IMR-90 (cell line): ENCODE measurements around the gene MIOX. TPM values are rescaled to one million over a fixed set of nuclear protein-coding genes. Genes with fewer than 3 reads are reported as not detected.
"Not testable (repeated sequence)": the region's sequence is repeated elsewhere in the genome, so short reads cannot be mapped to it uniquely, and the experiment has no call there.

Source experiments
- ATAC-seq: fragments of 200-7000 bp; cut with Tn5 transposase; 2 replicates; pipeline ENCODE4 v1.9.1; 2020; ENCODE audit warnings: low read depth, mild to moderate bottlenecking, moderate library complexity
- BruUV-seq: library from RNA; stranded (reverse); fragments of 400-500 nt; replicated peaks from 2 replicates; lab custom pipeline; 2021; lab: Mats Ljungman, UMichigan
- CTCF ChIA-PET: fragments of 300-600 bp; formaldehyde crosslinking; extraction: SDS; loops from one replicate; lab custom pipeline; 2021; ENCODE audit warnings: antibody characterized with exemption; lab: Yijun Ruan, JAX
- POLR2A ChIA-PET: fragments of 300-600 bp; sonication (Branson Sonifier 250); formaldehyde crosslinking; loops from one replicate; lab custom pipeline; 2022; ENCODE audit warnings: antibody characterized with exemption; ENCODE audit not compliant: unreplicated experiment; lab: Charles Lee
- DNase-seq: peaks from one replicate; pipeline ENCODE4 v3.0.0; 2013
- H2AFZ ChIP-seq: replicated peaks from 2 replicates; pipeline ENCODE3; 2013; ENCODE audit warnings: low read length, mild to moderate bottlenecking; ENCODE audit not compliant: poor library complexity
- H2AK5ac ChIP-seq: 2 replicates; pipeline ENCODE4 v1.6.1; 2013; ENCODE audit warnings: low read depth, low read length, inconsistent platforms
- H2AK9ac ChIP-seq: replicated peaks from 2 replicates; pipeline ENCODE3; 2013; ENCODE audit warnings: mild to moderate bottlenecking, low read depth, low read length, moderate library complexity; ENCODE audit not compliant: poor library complexity
- H2BK120ac ChIP-seq: 2 replicates; pipeline ENCODE4 v1.6.1; 2013; ENCODE audit warnings: low read depth, low read length, inconsistent platforms
- H2BK15ac ChIP-seq: 3 replicates; pipeline ENCODE4 v1.6.1; 2013; ENCODE audit warnings: low read depth, low read length, inconsistent platforms
- H2BK20ac ChIP-seq: 2 replicates; pipeline ENCODE4 v1.6.1; 2013; ENCODE audit warnings: low read depth, mild to moderate bottlenecking, inconsistent platforms, low read length, moderate library complexity
- H2BK5ac ChIP-seq: 2 replicates; pipeline ENCODE4 v1.6.1; 2013; ENCODE audit warnings: mild to moderate bottlenecking, low read depth, low read length, inconsistent platforms; ENCODE audit not compliant: poor library complexity, severe bottlenecking
- H3K14ac ChIP-seq: replicated peaks from 2 replicates; pipeline ENCODE4 v1.6.1; 2013; ENCODE audit warnings: low read depth, low read length, inconsistent platforms
- H3K18ac ChIP-seq: 2 replicates; pipeline ENCODE4 v1.6.1; 2013; ENCODE audit warnings: low read depth, low read length, control low read depth
- H3K23ac ChIP-seq: 2 replicates; pipeline ENCODE4 v1.6.1; 2013; ENCODE audit warnings: low read depth, low read length, inconsistent platforms
- H3K27ac ChIP-seq: 2 replicates; pipeline ENCODE4 v1.5.1; 2013; ENCODE audit warnings: mild to moderate bottlenecking, control low read depth, low read length; ENCODE audit not compliant: insufficient read depth
- H3K27me3 ChIP-seq: 2 replicates; pipeline ENCODE4 v1.6.1; 2013; ENCODE audit warnings: low read length; ENCODE audit not compliant: control insufficient read depth, insufficient read depth
- H3K36me3 ChIP-seq: 2 replicates; pipeline ENCODE4 v1.6.1; 2013; ENCODE audit warnings: low read length, mixed read lengths; ENCODE audit not compliant: control insufficient read depth, insufficient read depth
- H3K4ac ChIP-seq: 2 replicates; pipeline ENCODE4 v1.6.1; 2013; ENCODE audit warnings: low read depth, low read length, inconsistent platforms
- H3K4me1 ChIP-seq: 2 replicates; pipeline ENCODE4 v1.6.1; 2013; ENCODE audit warnings: low read length, mixed read lengths; ENCODE audit not compliant: control insufficient read depth, insufficient read depth
- H3K4me2 ChIP-seq: 2 replicates; pipeline ENCODE4 v1.6.1; 2013; ENCODE audit warnings: low read depth, mild to moderate bottlenecking, control low read depth, low read length, moderate library complexity
- H3K4me3 ChIP-seq: 2 replicates; pipeline ENCODE4 v1.5.1; 2013; ENCODE audit warnings: low read depth, mild to moderate bottlenecking, control low read depth, low read length, moderate library complexity; ENCODE audit not compliant: insufficient read depth
- H3K56ac ChIP-seq: 2 replicates; pipeline ENCODE4 v1.6.1; 2013; ENCODE audit warnings: low read length, inconsistent platforms; ENCODE audit not compliant: insufficient read depth; ENCODE audit errors: extremely low read depth
- H3K79me1 ChIP-seq, 2 experiments: 2 replicates each; pipeline ENCODE4 v1.6.1; 2013; ENCODE audit warnings: low read length in 2 of 2, inconsistent platforms in 1 of 2, low read depth in 1 of 2
- H3K9ac ChIP-seq: 2 replicates; pipeline ENCODE4 v1.6.1; 2013; ENCODE audit warnings: low read depth, low read length, control low read depth
- H3K9me1 ChIP-seq: 2 replicates; pipeline ENCODE4 v1.6.1; 2013; ENCODE audit warnings: low read length, inconsistent platforms; ENCODE audit not compliant: insufficient read depth
- H3K9me3 ChIP-seq: 2 replicates; pipeline ENCODE4 v1.6.1; 2013; ENCODE audit warnings: low read length; ENCODE audit not compliant: control insufficient read depth, insufficient read depth
- H4K20me1 ChIP-seq: 2 replicates; pipeline ENCODE4 v1.6.1; 2013; ENCODE audit warnings: low read length, inconsistent platforms; ENCODE audit not compliant: insufficient read depth
- H4K5ac ChIP-seq: 2 replicates; pipeline ENCODE4 v1.6.1; 2013; ENCODE audit warnings: mild to moderate bottlenecking, low read depth, low read length, control low read depth
- H4K8ac ChIP-seq, 2 experiments: 2 replicates each; pipeline ENCODE4 v1.6.1; 2013; ENCODE audit warnings: low read depth in 2 of 2, low read length in 2 of 2, control low read depth in 1 of 2, inconsistent platforms in 1 of 2
- H4K91ac ChIP-seq: 2 replicates; pipeline ENCODE4 v1.6.1; 2013; ENCODE audit warnings: low read depth, low read length, inconsistent platforms; ENCODE audit not compliant: insufficient read depth
- BHLHE40 ChIP-seq: fragments of 150-350 bp; IDR thresholded peaks from 2 replicates; pipeline ENCODE4 v1.6.1; 2016; ENCODE audit warnings: mild to moderate bottlenecking, low read depth, low read length
- NFE2L2 ChIP-seq: fragments of 150-350 bp; IDR thresholded peaks from 2 replicates; pipeline ENCODE4 v1.6.1; 2016; ENCODE audit warnings: low read depth, mild to moderate bottlenecking, low read length
- WGBS, 2 experiments: methylation state at CpG; one replicate each; pipeline versions ENCODE4 v1.1.5 to v1.1.7; 2013; ENCODE audit warnings: missing lambda C conversion rate in 2 of 2; ENCODE audit not compliant: insufficient read length in 1 of 2; ENCODE audit errors: extremely low coverage in 2 of 2; 5-methylcytosine and 5-hydroxymethylcytosine counted together
- dilution Hi-C: fragments of 300-500 bp; cut with HindIII; formaldehyde crosslinking; loops from one replicate; pipeline ENCODE4 v1.14.3; 2018; ENCODE audit warnings: low sequenced_read_pairs; ENCODE audit not compliant: unreplicated experiment
- in situ Hi-C: fragments of 300-500 bp; cut with MboI; formaldehyde crosslinking; loops from 3 replicates; pipeline ENCODE4 v1.14.3; 2019; ENCODE audit warnings: low sequenced_read_pairs, inconsistent platforms, mixed read lengths
- intact Hi-C: fragments of 100-400 bp; cut with micrococcal nuclease; formaldehyde crosslinking; loops from 2 replicates; pipeline ENCODE4 v1.10.0; 2022
- polyA plus RNA-seq, 3 experiments: library from polyadenylated mRNA; depleted of rRNA; stranded (reverse); fragments of >200 nt; gene quantifications; 2 replicates each; pipeline ENCODE4 v1.2.3, GENCODE V29; 2012; ENCODE audit warnings: low replicate concordance in 1 of 3
- total RNA-seq: library from RNA; depleted of rRNA; stranded (reverse); fragments of >200 nt; gene quantifications from 2 replicates; pipeline ENCODE4 v1.2.3, GENCODE V29; 2012

Gene MIOX
- total and polyA plus RNA-seq, 2 of the 4 experiments (the other 2 are of a cell fraction) = not detected

GRCh38 chr22:50532824-50533796 is 46.5 kb downstream of the MIOX start (continued):
- TF ChIP-seq BHLHE40 = no peak
- no peak for TF ChIP-seq NFE2L2

- H3K56ac ChIP-seq, H3K14ac ChIP-seq, ATAC-seq, H3K36me3 ChIP-seq, H4K91ac ChIP-seq, H3K23ac ChIP-seq, H3K9me1 ChIP-seq, H3K4ac ChIP-seq, H2AFZ ChIP-seq, H3K4me3 ChIP-seq, H3K4me2 ChIP-seq, H2BK120ac ChIP-seq, H4K8ac ChIP-seq, H4K5ac ChIP-seq, H2AK5ac ChIP-seq, intact Hi-C loops, H2BK5ac ChIP-seq, H3K18ac ChIP-seq, H2BK15ac ChIP-seq, H4K20me1 ChIP-seq, H3K27me3 ChIP-seq, H2AK9ac ChIP-seq, in situ Hi-C loops, H3K9me3 ChIP-seq, CTCF ChIA-PET, H2BK20ac ChIP-seq, DNase-seq, H3K79me1 ChIP-seq, H3K27ac ChIP-seq, BruUV-seq, dilution Hi-C loops, H3K9ac ChIP-seq: not testable (repeated sequence)
- WGBS, 2 experiments = no CpG with 5 or more reads among the region's 21 CpGs
- H3K4me1 ChIP-seq = peaks cover 16% of the 10 kb centered on the region
- POLR2A ChIA-PET = interaction anchor here (0.5 kb wide), 1 partner anchor 371 kb away, joined by 4 read pairs; no protein-coding TSS in a partner anchor
Observed at GRCh38 chr22:50533856-50534711, 47.4 kb downstream of the MIOX start.
